Measurements from ENCODE around the gene RELB.

The RELB gene

GRCh38 chr19:45063851-45064801 is 62.9 kb downstream of the RELB start:
- TF ChIP-seq CTCF (IDR thresholded peaks at IDR 0.05; ENCODE audit: extremely low read depth, missing control alignments) = no peak
- no peak for DNase-seq (ENCODE audit: low spot score)

GRCh38 chr19:45066921-45067661 is 65.8 kb downstream of the RELB start:
- no peak for DNase-seq (ENCODE audit: low spot score)
- TF ChIP-seq CTCF (IDR thresholded peaks at IDR 0.05; ENCODE audit: extremely low read depth, missing control alignments) = no peak

GRCh38 chr19:45068041-45068440 is 66.8 kb downstream of the RELB start:
- DNase-seq (ENCODE audit: low spot score) = no peak
- TF ChIP-seq CTCF (IDR thresholded peaks at IDR 0.05; ENCODE audit: extremely low read depth, missing control alignments) = no peak

GRCh38 chr19:45069056-45069455 is 67.8 kb downstream of the RELB start:
- DNase-seq (ENCODE audit: low spot score) = no peak
- TF ChIP-seq CTCF (IDR thresholded peaks at IDR 0.05; ENCODE audit: extremely low read depth, missing control alignments) = no peak

GRCh38 chr19:45070214-45070613 is 69.0 kb downstream of the RELB start:
- DNase-seq (ENCODE audit: low spot score) = no peak
- no peak for TF ChIP-seq CTCF (IDR thresholded peaks at IDR 0.05; ENCODE audit: extremely low read depth, missing control alignments)

- no peak for DNase-seq (ENCODE audit: low spot score)
- TF ChIP-seq CTCF (IDR thresholded peaks at IDR 0.05; ENCODE audit: extremely low read depth, missing control alignments) = no peak
Observed at GRCh38 chr19:45070861-45071544, 69.7 kb downstream of the RELB start.
